Colonic mucosa (tissue), 4 donors: Measurements from ENCODE around the gene TMEM145. TPM values are rescaled to one million over a fixed set of nuclear protein-coding genes. Genes with fewer than 3 reads are reported as not detected.

ENCODE experiments used
- DNase-seq: peaks from one replicate; pipeline ENCODE4 v3.0.0-alpha.2; 2020
- H3K27ac ChIP-seq: fragments of 200-600 bp; one replicate; pipeline ENCODE4 v1.8.0; 2021
- H3K27me3 ChIP-seq: fragments of 200-600 bp; one replicate; pipeline ENCODE4 v1.8.0; 2021
- H3K36me3 ChIP-seq: fragments of 200-600 bp; one replicate; pipeline ENCODE4 v1.8.0; 2021
- H3K4me1 ChIP-seq: fragments of 200-600 bp; one replicate; pipeline ENCODE4 v1.8.0; 2021; ENCODE audit warnings: mild to moderate bottlenecking
- H3K4me3 ChIP-seq: fragments of 200-600 bp; one replicate; pipeline ENCODE4 v1.8.0; 2021
- H3K9ac ChIP-seq, 2 donors: one replicate each; pipeline ENCODE4 v1.7.0; 2013; ENCODE audit warnings: control low read depth in 2 of 2, low read depth in 2 of 2, low read length in 2 of 2
- H3K9me3 ChIP-seq: fragments of 200-600 bp; one replicate; pipeline ENCODE4 v1.8.0; 2021
- CTCF ChIP-seq: fragments of 200-600 bp; IDR thresholded peaks from one replicate; pipeline ENCODE4 v1.8.0; 2022; ENCODE audit warnings: antibody characterized with exemption, mild to moderate bottlenecking
- intact Hi-C: fragments of 100-400 bp; cut with DNase I; formaldehyde crosslinking; loops from one replicate; pipeline ENCODE4 v1.14.1; 2022
- total RNA-seq, 2 donors: library from RNA; stranded (reverse); fragmentation: NEBNext Ultra II Directional in 1 of 2; extraction: Animal tissue kit (Norgen Biotek cat#: 25700) in 1 of 2; gene quantifications; one replicate each; pipeline ENCODE4 v1.2.1, GENCODE V29; 2021
- donor health status: healthy.
- donor health status: DM: no; HTN: no; CAD: no.
- donor health status: DM: no; HTN: no; CAD: no.

Gene TMEM145
- total RNA-seq, 2 donors from 2014 or later, result 0.24 to 0.94 TPM

- no peak for TF ChIP-seq CTCF
Observed at GRCh38 chr19:42353341-42354015, 40.4 kb downstream of the TMEM145 start.

GRCh38 chr19:42355896-42356295 is 42.8 kb downstream of the TMEM145 start:
- Histone ChIP-seq H3K4me3 (no peak overlapping the region), H3K9ac (no peak overlapping the region), H3K4me1 (no peaks in the 10 kb centered on the region), H3K9me3 (no peaks in the 10 kb centered on the region), H3K36me3 (no peaks in the 10 kb centered on the region), H3K27ac (no peak overlapping the region), H3K27me3 (no peaks in the 10 kb centered on the region)
- no peak for TF ChIP-seq CTCF
- intact Hi-C loops, result no loop called here
- DNase-seq, result no peak

More at GRCh38 chr19:42353341-42354015, 40.4 kb downstream of the TMEM145 start:
- intact Hi-C loops, result no loop called here
- Histone ChIP-seq H3K27me3 (no peaks in the 10 kb centered on the region), H3K9me3 (no peaks in the 10 kb centered on the region), H3K4me1 (no peaks in the 10 kb centered on the region), H3K4me3 (no peak overlapping the region), H3K27ac (no peak overlapping the region), H3K36me3 (no peaks in the 10 kb centered on the region), H3K9ac (no peak overlapping the region)
- no peak for DNase-seq

GRCh38 chr19:42356686-42357085 is 43.6 kb downstream of the TMEM145 start:
- intact Hi-C loops, result no loop called here
- TF ChIP-seq CTCF, result no peak
- DNase-seq, result no peak
- Histone ChIP-seq H3K36me3 (no peaks in the 10 kb centered on the region), H3K9me3 (no peaks in the 10 kb centered on the region), H3K9ac (no peak overlapping the region), H3K4me3 (no peak overlapping the region), H3K27ac (no peak overlapping the region), H3K27me3 (no peaks in the 10 kb centered on the region), H3K4me1 (no peaks in the 10 kb centered on the region)

GRCh38 chr19:42357290-42357689 is 44.2 kb downstream of the TMEM145 start:
- H3K9me3 ChIP-seq, result no peaks in the 10 kb centered on the region
- no peak overlapping the region for H3K9ac ChIP-seq
- intact Hi-C loops, result no loop called here
- H3K4me1 ChIP-seq, result no peaks in the 10 kb centered on the region
- H3K27ac ChIP-seq, result no peak overlapping the region
- no peak overlapping the region for H3K4me3 ChIP-seq
- no peaks in the 10 kb centered on the region for H3K27me3 ChIP-seq
- DNase-seq, result no peak
- H3K36me3 ChIP-seq, result no peaks in the 10 kb centered on the region
- TF ChIP-seq CTCF, result no peak

GRCh38 chr19:42360787-42361544 is 47.9 kb downstream of the TMEM145 start:
- Histone ChIP-seq H3K4me1 (no peaks in the 10 kb centered on the region), H3K27ac (no peak overlapping the region), H3K9me3 (no peaks in the 10 kb centered on the region), H3K4me3 (no peak overlapping the region), H3K9ac (no peak overlapping the region), H3K36me3 (no peaks in the 10 kb centered on the region), H3K27me3 (no peaks in the 10 kb centered on the region)
- DNase-seq, result no peak
- intact Hi-C loops, result no loop called here
- TF ChIP-seq CTCF, result no peak
